Measurements from ENCODE around the gene NPAS2. TPM values are rescaled to one million over a fixed set of nuclear protein-coding genes. Genes with fewer than 3 reads are reported as not detected.
A peak's percentile ranks its signal among the peaks of the same experiment; 100 is the strongest.

Gene NPAS2
- total and polyA plus RNA-seq, 2 of the 8 experiments (the other 6 are each of a cell fraction or from before 2014, with no cell fraction given): 1.8 to 1.9 TPM

- H2BK120ac ChIP-seq (replicated peaks; ENCODE audit: low read depth, low read length): no peak overlapping the region
- H3K79me2 ChIP-seq (ENCODE audit: control insufficient read depth in 1 of 2, insufficient read depth in 2 of 2, low read length in 2 of 2): no peaks in the 10 kb centered on the region
- H3K36me3 ChIP-seq (ENCODE audit: control insufficient read depth in 2 of 4, insufficient read depth in 4 of 4, low read length in 3 of 4): no peaks in the 10 kb centered on the region
- H3K14ac ChIP-seq (ENCODE audit: insufficient read length): no peak overlapping the region
- no peak overlapping the region for H2AFZ ChIP-seq (ENCODE audit: low read length)
- no peaks in the 10 kb centered on the region for H4K20me1 ChIP-seq (replicated peaks in 1 of 2; ENCODE audit: control insufficient read depth in 1 of 2, insufficient read depth in 2 of 2, low read length in 2 of 2)
- no peak overlapping the region for H2BK5ac ChIP-seq (ENCODE audit: low read depth, low read length)
- DNase-seq (ENCODE audit: low read depth in 1 of 2, low spot score in 2 of 2): no peak
- no peak overlapping the region for H3K4me3 ChIP-seq (ENCODE audit: extremely low read depth in 1 of 4, insufficient read depth in 2 of 4, low read depth in 3 of 4, low read length in 4 of 4)
- WGBS, 2 experiments (ENCODE audit: extremely low coverage in 1 of 2, insufficient coverage in 1 of 2, insufficient read length in 1 of 2, insufficient replicate concordance in 2 of 2, low coverage in 1 of 2, low lambda C conversion rate in 2 of 2, missing lambda C conversion rate in 1 of 2): 93% methylated on average over 14 of the region's 14 CpGs; no CpG with 5 or more reads in 1 of the 2 experiments
- ChIA-PET CTCF (ENCODE audit: partially characterized antibody) (interaction anchor here (0.7 to 4.4 kb wide), 11 partner anchors 11 to 1133 kb away, joined by 3 to 21 read pairs (median 4); no protein-coding TSS in a partner anchor), POLR2A (ENCODE audit: partially characterized antibody) (no interaction called here)
- no peak overlapping the region for H4K5ac ChIP-seq (ENCODE audit: insufficient read length, low read depth, low read length)
- no peak overlapping the region for H3K23ac ChIP-seq (ENCODE audit: insufficient read length)
- H2BK12ac ChIP-seq (ENCODE audit: low read depth, low read length): no peak overlapping the region
- H3K9me3 ChIP-seq (ENCODE audit: insufficient read depth in 2 of 2, low read depth in 1 of 2, low read length in 1 of 2): no peaks in the 10 kb centered on the region
- H3K56ac ChIP-seq (replicated peaks; ENCODE audit: insufficient read length, low read depth, low read length): no peak overlapping the region
- H3K4me2 ChIP-seq (ENCODE audit: insufficient read depth in 1 of 2, low read depth in 2 of 2, low read length in 2 of 2): no peak overlapping the region
- no peak overlapping the region for H3K18ac ChIP-seq (ENCODE audit: extremely low read depth, low read length)
- H3K79me1 ChIP-seq (ENCODE audit: low read depth, low read length): no peaks in the 10 kb centered on the region
- peak overlapping the region; percentile 32; the same call in 1 of the 2 replicates for H2BK15ac ChIP-seq (ENCODE audit: low read length)
- H3K27ac ChIP-seq (ENCODE audit: low read depth, low read length): no peak overlapping the region
- FAIRE-seq: no peak
- H3K9ac ChIP-seq (replicated peaks in 1 of 4; ENCODE audit: extremely low read depth in 1 of 4, low read depth in 3 of 4, low read length in 3 of 4): no peak overlapping the region
- no peak overlapping the region for H3K4ac ChIP-seq (replicated peaks; ENCODE audit: insufficient read length, low read depth, low read length)
- no peaks in the 10 kb centered on the region for H3K23me2 ChIP-seq (ENCODE audit: low read depth, low read length)
- no peak overlapping the region for H2AK5ac ChIP-seq (ENCODE audit: low read depth, low read length)
- H3K27me3 ChIP-seq (replicated peaks in 1 of 4; ENCODE audit: control insufficient read depth in 3 of 4, extremely low read depth in 1 of 4, insufficient read depth in 3 of 4, low read length in 3 of 4): no peaks in the 10 kb centered on the region
- no peak overlapping the region for H4K8ac ChIP-seq (ENCODE audit: extremely low read depth, insufficient read depth, low read length)
- peaks cover 0 to 16% (median 11%) of the 10 kb centered on the region in 4 experiments; a peak in 5 of 7 replicates for H3K4me1 ChIP-seq (replicated peaks in 1 of 4; ENCODE audit: control insufficient read depth in 3 of 4, insufficient read depth in 4 of 4, low read length in 3 of 4)
- H2BK20ac ChIP-seq (ENCODE audit: low read length): 0 out of 2 replicates have a peak overlapping the region, but pooled peaks have one; percentile 21
- H4K91ac ChIP-seq (replicated peaks; ENCODE audit: insufficient read length, low read length): peak overlapping the region; percentile 23
Observed at GRCh38 chr2:100887713-100888495, 68.0 kb downstream of the NPAS2 start.

Measured in H1 (cell line).